ENCODE data around the gene ALG9.

The ALG9 gene

GRCh38 chr11:111737444-111738210 is 133.8 kb downstream of the ALG9 start:
- peaks cover 32% of the 10 kb centered on the region; the same call in 1 of the 2 replicates for H3K4me1 ChIP-seq (ENCODE audit: insufficient read depth, low read length)
- no peak overlapping the region for H3K9ac ChIP-seq (ENCODE audit: low read depth, low read length)
- H3K9me3 ChIP-seq (ENCODE audit: insufficient read depth, low read depth, low read length), result no peaks in the 10 kb centered on the region
- no peak overlapping the region for H3K4me3 ChIP-seq (ENCODE audit: low read length)
- WGBS, result 96% methylated on average over 14 of the region's 14 CpGs
- peaks cover 41% of the 10 kb centered on the region for H3K36me3 ChIP-seq (ENCODE audit: insufficient read depth, low read length)
- H3K27me3 ChIP-seq (ENCODE audit: insufficient read depth, low read length), result no peaks in the 10 kb centered on the region
- peak overlapping the region; percentile 46; the same call in 1 of the 2 replicates for H3K27ac ChIP-seq (ENCODE audit: low read depth, low read length)

GRCh38 chr11:111736621-111737443 is 134.5 kb downstream of the ALG9 start:
- peaks cover 32% of the 10 kb centered on the region; the same call in 1 of the 2 replicates for H3K4me1 ChIP-seq (ENCODE audit: insufficient read depth, low read length)
- H3K9me3 ChIP-seq (ENCODE audit: insufficient read depth, low read depth, low read length), result no peaks in the 10 kb centered on the region
- peaks cover 33% of the 10 kb centered on the region for H3K36me3 ChIP-seq (ENCODE audit: insufficient read depth, low read length)
- WGBS, result 94% methylated on average over 15 of the region's 15 CpGs
- H3K4me3 ChIP-seq (ENCODE audit: low read length), result no peak overlapping the region
- H3K27me3 ChIP-seq (ENCODE audit: insufficient read depth, low read length), result no peaks in the 10 kb centered on the region
- no peak overlapping the region for H3K27ac ChIP-seq (ENCODE audit: low read depth, low read length)
- no peak overlapping the region for H3K9ac ChIP-seq (ENCODE audit: low read depth, low read length)
